ENCODE measurements around the gene NAA16. TPM values are rescaled to one million over a fixed set of nuclear protein-coding genes. Genes with fewer than 3 reads are reported as not detected.

The NAA16 gene
- polyA plus RNA-seq, 1 of the 3 experiments (the other 2 are of a cell fraction) = 4.4 TPM

DNA sequence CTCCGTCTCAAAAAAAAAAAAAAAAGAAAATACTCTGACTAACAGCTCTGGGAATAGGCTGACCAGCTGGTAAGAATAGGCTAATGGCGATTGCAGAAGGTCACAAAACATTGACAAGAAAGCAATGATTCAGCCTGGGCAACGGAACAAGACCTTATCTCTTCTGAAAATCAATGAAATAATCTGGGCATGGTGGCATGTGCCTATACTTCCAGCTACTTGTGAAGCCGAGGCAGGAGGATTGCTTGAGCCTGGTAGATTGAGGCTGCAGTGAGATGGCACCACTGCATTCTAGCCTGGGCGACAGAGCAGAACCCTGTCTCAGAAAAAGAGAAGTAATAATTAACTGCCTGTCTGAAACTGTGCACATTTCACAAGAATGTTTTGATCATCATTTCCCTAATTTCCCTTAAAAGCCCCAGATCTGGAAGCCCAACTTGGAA, 28.9 kb upstream of the NAA16 start:
- TF ChIP-seq EP300 (IDR thresholded peaks at IDR 0.05; ENCODE audit: borderline replicate concordance in 1 of 2, low read depth in 1 of 2, low read length in 1 of 2) (no peak), FOXJ3 (CRISPR knock-in tag; IDR thresholded peaks at IDR 0.05) (no peak), PBX3 (IDR thresholded peaks at IDR 0.05) (no peak), RFX5 (IDR thresholded peaks at IDR 0.05; ENCODE audit: low read length) (no peak), EZH2phosphoT487 (IDR thresholded peaks at IDR 0.05; ENCODE audit: borderline replicate concordance, low read depth) (no peak)
- WGBS (ENCODE audit: low lambda C conversion rate) = 68% methylated on average over 5 of the region's 5 CpGs
- Histone ChIP-seq H4K20me1 (ENCODE audit: insufficient read depth) (no peaks in the 10 kb centered on the region), H3K27ac (ENCODE audit: low read depth in 2 of 2, low read length in 1 of 2) (no peak overlapping the region), H2AFZ (ENCODE audit: low read depth) (no peak overlapping the region), H3K4me1 (ENCODE audit: control insufficient read depth in 1 of 2, insufficient read depth in 2 of 2, low read depth in 1 of 2, low read length in 1 of 2) (no peaks in the 10 kb centered on the region), H3K4me3 (ENCODE audit: low read depth in 2 of 2, low read length in 1 of 2) (no peak overlapping the region), H3K9me2 (no peaks in the 10 kb centered on the region), H3K4me2 (no peak overlapping the region), H3K27me3 (ENCODE audit: insufficient read depth) (no peaks in the 10 kb centered on the region), H3K36me3 (replicated peaks in 1 of 2; ENCODE audit: control insufficient read depth in 1 of 2, insufficient read depth in 2 of 2, low read length in 1 of 2) (no peaks in the 10 kb centered on the region), H3K9ac (no peak overlapping the region), H3F3A (replicated peaks; ENCODE audit: insufficient read depth) (peaks cover 5% of the 10 kb centered on the region), H3K9me3 (no peaks in the 10 kb centered on the region), H3K79me2 (ENCODE audit: insufficient read depth) (no peaks in the 10 kb centered on the region)
- ChIA-PET CTCF (interaction anchor here (0.6 to 1.5 kb wide), 2 partner anchors 12 to 350 kb away, joined by 3 read pairs; no protein-coding TSS in a partner anchor), POLR2A (no interaction called here)
- no peak for DNase-seq

DNA sequence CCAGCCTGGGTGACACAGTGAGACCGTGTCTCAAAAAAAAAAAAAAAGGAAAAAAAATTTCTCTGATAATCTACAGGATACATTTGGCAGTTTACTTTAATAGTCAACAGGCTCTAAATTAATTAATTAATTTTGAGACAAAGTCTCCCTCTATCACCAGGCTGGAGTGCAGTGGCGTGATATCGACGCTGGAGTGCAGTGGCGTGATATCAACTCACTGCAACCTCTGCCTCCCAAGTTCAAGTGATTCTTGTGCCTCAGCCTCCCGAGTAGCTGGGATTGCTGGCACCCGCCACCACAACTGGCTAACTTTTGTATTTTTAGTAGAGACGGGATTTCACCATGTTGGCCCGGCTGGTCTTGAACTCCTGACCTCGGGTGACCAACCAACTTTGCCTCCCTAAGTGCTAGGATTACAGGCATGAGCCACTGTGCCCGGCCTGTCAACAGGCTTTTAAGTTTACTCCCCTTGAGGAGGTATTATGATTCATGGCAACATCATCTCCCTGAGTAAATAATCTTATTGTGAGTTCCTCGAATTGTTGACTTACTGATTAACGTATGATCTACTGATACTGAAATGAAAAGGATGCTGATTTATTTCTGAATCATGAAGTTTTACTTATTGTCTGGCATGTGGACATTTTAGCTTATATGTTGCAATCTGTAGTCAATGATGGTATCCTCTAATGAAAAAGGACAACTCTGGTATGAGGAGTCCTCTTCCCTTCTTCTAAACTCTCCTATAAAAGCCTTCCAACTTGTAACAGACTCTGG, 26.4 kb upstream of the NAA16 start:
- Histone ChIP-seq H3F3A (replicated peaks; ENCODE audit: insufficient read depth) (peaks cover 5% of the 10 kb centered on the region), H3K4me2 (no peak overlapping the region; the same call in 1 of the 2 replicates), H4K20me1 (ENCODE audit: insufficient read depth) (no peaks in the 10 kb centered on the region), H3K9ac (no peak overlapping the region), H3K79me2 (ENCODE audit: insufficient read depth) (no peaks in the 10 kb centered on the region), H3K4me3 (ENCODE audit: low read depth in 2 of 2, low read length in 1 of 2) (no peak overlapping the region), H3K27me3 (ENCODE audit: insufficient read depth) (no peaks in the 10 kb centered on the region), H2AFZ (ENCODE audit: low read depth) (no peak overlapping the region), H3K9me2 (no peaks in the 10 kb centered on the region), H3K36me3 (replicated peaks in 1 of 2; ENCODE audit: control insufficient read depth in 1 of 2, insufficient read depth in 2 of 2, low read length in 1 of 2) (no peaks in the 10 kb centered on the region), H3K4me1 (ENCODE audit: control insufficient read depth in 1 of 2, insufficient read depth in 2 of 2, low read depth in 1 of 2, low read length in 1 of 2) (no peaks in the 10 kb centered on the region), H3K27ac (ENCODE audit: low read depth in 2 of 2, low read length in 1 of 2) (peak overlapping the region in 1 of 2 experiments; percentile 36; a peak in 2 of 4 replicates), H3K9me3 (no peaks in the 10 kb centered on the region)
- DNase-seq = no peak
- WGBS (ENCODE audit: low lambda C conversion rate) = 56% methylated on average over 13 of the region's 13 CpGs
- ChIA-PET POLR2A (no interaction called here), CTCF (no interaction called here)
- TF ChIP-seq SMC3 (IDR thresholded peaks at IDR 0.05; ENCODE audit: low read depth, low read length) (no peak), CHD2 (IDR thresholded peaks at IDR 0.05; ENCODE audit: low read length, partially characterized antibody) (no peak), SIN3A (IDR thresholded peaks at IDR 0.05; ENCODE audit: borderline replicate concordance, low read depth, low read length) (no peak), TCF12 (IDR thresholded peaks at IDR 0.05) (peak; percentile 69), RFX5 (IDR thresholded peaks at IDR 0.05; ENCODE audit: low read length) (no peak), NFIC (IDR thresholded peaks at IDR 0.05; ENCODE audit: borderline replicate concordance) (peak; percentile 33; the same call in 1 of the 2 replicates), POLR2AphosphoS5 (IDR thresholded peaks at IDR 0.05; ENCODE audit: low read depth, low read length) (peak; percentile 31; the same call in 1 of the 2 replicates), RAD21 (IDR thresholded peaks at IDR 0.05; ENCODE audit: low read length) (no peak), RCOR1 (IDR thresholded peaks at IDR 0.05; ENCODE audit: low read length) (no peak), TAF1 (IDR thresholded peaks at IDR 0.05; ENCODE audit: borderline replicate concordance, low read depth, low read length) (no peak), MEF2A (IDR thresholded peaks at IDR 0.05; ENCODE audit: borderline replicate concordance, low read depth) (no peak; the same call in 1 of the 2 replicates), FOXM1 (IDR thresholded peaks at IDR 0.05; ENCODE audit: low read depth) (no peak), FOSL2 (IDR thresholded peaks at IDR 0.05; ENCODE audit: borderline replicate concordance, low read depth) (peak; percentile 80)
- TF ChIP-seq, protein P1, sequence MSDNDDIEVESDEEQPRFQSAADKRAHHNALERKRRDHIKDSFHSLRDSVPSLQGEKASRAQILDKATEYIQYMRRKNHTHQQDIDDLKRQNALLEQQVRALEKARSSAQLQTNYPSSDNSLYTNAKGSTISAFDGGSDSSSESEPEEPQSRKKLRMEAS (IDR thresholded peaks at IDR 0.05; ENCODE audit: low read depth) = no peak
- TF ChIP-seq, protein P2, sequence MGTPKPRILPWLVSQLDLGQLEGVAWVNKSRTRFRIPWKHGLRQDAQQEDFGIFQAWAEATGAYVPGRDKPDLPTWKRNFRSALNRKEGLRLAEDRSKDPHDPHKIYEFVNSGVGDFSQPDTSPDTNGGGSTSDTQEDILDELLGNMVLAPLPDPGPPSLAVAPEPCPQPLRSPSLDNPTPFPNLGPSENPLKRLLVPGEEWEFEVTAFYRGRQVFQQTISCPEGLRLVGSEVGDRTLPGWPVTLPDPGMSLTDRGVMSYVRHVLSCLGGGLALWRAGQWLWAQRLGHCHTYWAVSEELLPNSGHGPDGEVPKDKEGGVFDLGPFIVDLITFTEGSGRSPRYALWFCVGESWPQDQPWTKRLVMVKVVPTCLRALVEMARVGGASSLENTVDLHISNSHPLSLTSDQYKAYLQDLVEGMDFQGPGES (IDR thresholded peaks at IDR 0.05; ENCODE audit: low read depth, low read length) = no peak
- TF ChIP-seq, protein P3, sequence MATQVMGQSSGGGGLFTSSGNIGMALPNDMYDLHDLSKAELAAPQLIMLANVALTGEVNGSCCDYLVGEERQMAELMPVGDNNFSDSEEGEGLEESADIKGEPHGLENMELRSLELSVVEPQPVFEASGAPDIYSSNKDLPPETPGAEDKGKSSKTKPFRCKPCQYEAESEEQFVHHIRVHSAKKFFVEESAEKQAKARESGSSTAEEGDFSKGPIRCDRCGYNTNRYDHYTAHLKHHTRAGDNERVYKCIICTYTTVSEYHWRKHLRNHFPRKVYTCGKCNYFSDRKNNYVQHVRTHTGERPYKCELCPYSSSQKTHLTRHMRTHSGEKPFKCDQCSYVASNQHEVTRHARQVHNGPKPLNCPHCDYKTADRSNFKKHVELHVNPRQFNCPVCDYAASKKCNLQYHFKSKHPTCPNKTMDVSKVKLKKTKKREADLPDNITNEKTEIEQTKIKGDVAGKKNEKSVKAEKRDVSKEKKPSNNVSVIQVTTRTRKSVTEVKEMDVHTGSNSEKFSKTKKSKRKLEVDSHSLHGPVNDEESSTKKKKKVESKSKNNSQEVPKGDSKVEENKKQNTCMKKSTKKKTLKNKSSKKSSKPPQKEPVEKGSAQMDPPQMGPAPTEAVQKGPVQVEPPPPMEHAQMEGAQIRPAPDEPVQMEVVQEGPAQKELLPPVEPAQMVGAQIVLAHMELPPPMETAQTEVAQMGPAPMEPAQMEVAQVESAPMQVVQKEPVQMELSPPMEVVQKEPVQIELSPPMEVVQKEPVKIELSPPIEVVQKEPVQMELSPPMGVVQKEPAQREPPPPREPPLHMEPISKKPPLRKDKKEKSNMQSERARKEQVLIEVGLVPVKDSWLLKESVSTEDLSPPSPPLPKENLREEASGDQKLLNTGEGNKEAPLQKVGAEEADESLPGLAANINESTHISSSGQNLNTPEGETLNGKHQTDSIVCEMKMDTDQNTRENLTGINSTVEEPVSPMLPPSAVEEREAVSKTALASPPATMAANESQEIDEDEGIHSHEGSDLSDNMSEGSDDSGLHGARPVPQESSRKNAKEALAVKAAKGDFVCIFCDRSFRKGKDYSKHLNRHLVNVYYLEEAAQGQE (IDR thresholded peaks at IDR 0.05; ENCODE audit: low read depth, low read length) = no peak
- TF ChIP-seq, protein P4, sequence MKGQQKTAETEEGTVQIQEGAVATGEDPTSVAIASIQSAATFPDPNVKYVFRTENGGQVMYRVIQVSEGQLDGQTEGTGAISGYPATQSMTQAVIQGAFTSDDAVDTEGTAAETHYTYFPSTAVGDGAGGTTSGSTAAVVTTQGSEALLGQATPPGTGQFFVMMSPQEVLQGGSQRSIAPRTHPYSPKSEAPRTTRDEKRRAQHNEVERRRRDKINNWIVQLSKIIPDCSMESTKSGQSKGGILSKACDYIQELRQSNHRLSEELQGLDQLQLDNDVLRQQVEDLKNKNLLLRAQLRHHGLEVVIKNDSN (IDR thresholded peaks at IDR 0.05; ENCODE audit: borderline replicate concordance, low read depth) = no peak
